T-cell (primary cell): ENCODE measurements around the gene ASB12. TPM values are rescaled to one million over a fixed set of nuclear protein-coding genes. Genes with fewer than 3 reads are reported as not detected.

ENCODE experiments used
- ATAC-seq, 4 experiments: fragments of 200-7000 bp in 3 of 4; fragments of 150-1000 bp in 1 of 4; cut with Tn5 transposase; replicated peaks in 1 of 4; 1 replicate in 3 of 4; 2 replicates in 1 of 4; pipeline ENCODE4 v1.10.0; 2021; ENCODE audit warnings: moderate library complexity in 3 of 4, mild to moderate bottlenecking in 2 of 4, moderate number of reproducible peaks in 1 of 4
- CTCF ChIA-PET, 2 donors: fragments of 300-600 bp; sonication (Branson Sonifier 250); formaldehyde crosslinking; loops; one replicate each; lab custom pipeline; 2022; ENCODE audit warnings: antibody characterized with exemption in 2 of 2; lab: Charles Lee
- POLR2A ChIA-PET, 2 donors: fragments of 300-600 bp; sonication (Branson Sonifier 250); formaldehyde crosslinking; loops; one replicate each; lab custom pipeline; 2022; ENCODE audit warnings: antibody characterized with exemption in 2 of 2; lab: Charles Lee
- DNase-seq, 35 experiments: peaks; one replicate each; pipeline versions ENCODE4 v3.0.0 to v3.0.0-alpha.2; 2013 to 2023
- H3K27ac ChIP-seq: one replicate; pipeline ENCODE4 v1.5.1; 2013; ENCODE audit warnings: low read length
- H3K27me3 ChIP-seq, 2 experiments: replicated peaks in 1 of 2; 1 replicate in 1 of 2; 2 replicates in 1 of 2; pipeline versions ENCODE4 v1.6.1 to v1.7.0; 2013; ENCODE audit warnings: low read length in 1 of 2, mixed read lengths in 1 of 2; ENCODE audit not compliant: control insufficient read depth in 2 of 2, insufficient read depth in 2 of 2; ENCODE audit errors: extremely low read depth in 1 of 2
- H3K36me3 ChIP-seq, 2 donors: 1 replicate in 1 of 2; 2 replicates in 1 of 2; pipeline versions ENCODE4 v1.6.1 to v1.7.0; 2013; ENCODE audit warnings: low read length in 1 of 2; ENCODE audit not compliant: control insufficient read depth in 2 of 2, insufficient read depth in 1 of 2; ENCODE audit errors: extremely low read depth in 1 of 2
- H3K4me1 ChIP-seq, 2 experiments: 1 replicate in 1 of 2; 2 replicates in 1 of 2; pipeline versions ENCODE4 v1.6.1 to v1.7.0; 2013; ENCODE audit warnings: low read length in 2 of 2, mixed read lengths in 1 of 2; ENCODE audit not compliant: insufficient read depth in 2 of 2, control insufficient read depth in 1 of 2; ENCODE audit errors: extremely low read depth in 1 of 2
- H3K4me3 ChIP-seq, 2 donors: 1 replicate in 1 of 2; 2 replicates in 1 of 2; pipeline versions ENCODE4 v1.5.1 to v1.7.0; 2013; ENCODE audit warnings: mild to moderate bottlenecking in 2 of 2, low read length in 1 of 2, moderate library complexity in 1 of 2; ENCODE audit not compliant: control insufficient read depth in 1 of 2; ENCODE audit errors: extremely low read depth in 1 of 2
- H3K9me3 ChIP-seq: 2 replicates; pipeline ENCODE4 v1.7.0; 2013
- H3K27ac Mint-ChIP-seq, 2 donors: one replicate each; pipeline ENCODE4 v1.8.0; 2020 to 2021; ENCODE audit warnings: mild to moderate bottlenecking in 2 of 2, mixed read lengths in 2 of 2
- H3K27me3 Mint-ChIP-seq, 2 donors: one replicate each; pipeline ENCODE4 v1.8.0; 2021 to 2022; ENCODE audit warnings: mixed read lengths in 2 of 2
- H3K36me3 Mint-ChIP-seq: one replicate; pipeline ENCODE4 v1.8.0; 2021; ENCODE audit warnings: mixed read lengths
- H3K4me1 Mint-ChIP-seq, 3 donors: one replicate each; pipeline ENCODE4 v1.8.0; 2020 to 2022; ENCODE audit warnings: mixed read lengths in 3 of 3, mild to moderate bottlenecking in 1 of 3
- H3K4me3 Mint-ChIP-seq, 3 donors: one replicate each; pipeline ENCODE4 v1.8.0; 2020 to 2022; ENCODE audit warnings: mild to moderate bottlenecking in 3 of 3, mixed read lengths in 3 of 3, moderate library complexity in 3 of 3
- H3K9me3 Mint-ChIP-seq, 3 donors: one replicate each; pipeline ENCODE4 v1.8.0; 2020 to 2022; ENCODE audit warnings: mixed read lengths in 3 of 3
- WGBS: methylation state at CpG from one replicate; pipeline ENCODE4 v1.1.5; 2013; ENCODE audit warnings: missing lambda C conversion rate; ENCODE audit not compliant: insufficient coverage; 5-methylcytosine and 5-hydroxymethylcytosine counted together
- total RNA-seq, 35 experiments: library from RNA in 6 of 35; stranded (reverse) in 6 of 35; fragments of 120-200 nt in 1 of 35; gene quantifications; one replicate each; pipeline versions ENCODE4 v1.2.1 to v1.2.4 and lab custom pipeline; 2013 to 2026

The ASB12 gene
- total RNA-seq, 5 donors from 2014 or later (not counting 1 experiment from before 2014, with no cell fraction given) = 0.20 to 0.56 TPM; not detected in 3

DNA sequence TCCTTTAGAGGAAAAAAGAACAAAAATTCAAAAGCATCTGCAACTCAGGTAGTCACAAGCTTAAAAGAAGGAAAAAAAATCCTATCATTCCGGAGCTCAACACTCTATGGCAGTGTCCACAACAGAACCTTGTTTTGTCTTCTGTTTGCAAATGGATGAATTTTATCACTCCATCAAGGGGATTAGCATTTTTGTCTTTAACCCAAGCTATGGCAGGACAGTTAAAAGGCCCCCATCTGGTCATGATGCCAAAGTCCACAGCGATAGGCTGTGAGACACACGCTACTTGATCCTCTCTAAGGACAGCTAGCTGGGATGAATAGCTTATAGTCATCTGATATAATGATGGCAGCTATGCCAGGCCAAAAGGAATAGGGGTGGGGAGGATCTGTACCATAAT is 41.5 kb downstream of the ASB12 start:
- H3K4me1 Mint-ChIP-seq = no peaks in the 10 kb centered on the region
- ChIA-PET POLR2A (no interaction called here), CTCF (no interaction called here)
- Histone ChIP-seq H3K9me3 (no peaks in the 10 kb centered on the region), H3K27ac (no peak overlapping the region), H3K4me3 (no peak overlapping the region), H3K27me3 (no peaks in the 10 kb centered on the region), H3K36me3 (peaks cover 0 to 11% of the 10 kb centered on the region in 2 donors), H3K4me1 (no peaks in the 10 kb centered on the region)
- no peaks in the 10 kb centered on the region for H3K9me3 Mint-ChIP-seq
- no peaks in the 10 kb centered on the region for H3K27me3 Mint-ChIP-seq
- H3K36me3 Mint-ChIP-seq = peaks cover 33% of the 10 kb centered on the region
- ATAC-seq (no peak), DNase-seq (no peak)
- no CpG with 5 or more reads among the region's 3 CpGs for WGBS
- H3K27ac Mint-ChIP-seq = no peak overlapping the region
- no peak overlapping the region for H3K4me3 Mint-ChIP-seq

DNA sequence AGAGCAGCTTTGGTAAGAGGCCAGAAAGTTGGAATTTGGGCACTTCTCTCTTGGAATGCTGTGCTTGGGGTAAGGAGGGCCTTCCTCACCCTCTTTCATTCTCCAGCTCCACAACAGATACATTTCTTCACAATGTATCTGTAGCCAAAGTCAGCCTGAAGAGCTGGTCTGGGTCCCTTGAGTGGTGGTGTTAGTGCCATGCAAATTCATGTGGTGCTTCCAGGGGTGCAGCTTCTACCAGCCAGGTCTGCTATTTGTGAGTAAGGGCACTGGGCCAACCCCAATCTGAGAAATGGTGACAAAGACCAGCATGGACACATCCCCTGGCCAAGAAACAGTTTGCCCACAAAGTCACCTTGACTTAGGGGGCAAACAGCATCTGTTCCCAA is 42.7 kb downstream of the ASB12 start:
- H3K27ac Mint-ChIP-seq = no peak overlapping the region
- CTCF ChIA-PET = no interaction called here
- H3K36me3 Mint-ChIP-seq = peaks cover 26% of the 10 kb centered on the region
- no peak overlapping the region for H3K4me3 Mint-ChIP-seq
- H3K9me3 Mint-ChIP-seq = no peaks in the 10 kb centered on the region
- DNase-seq = no peak
- H3K4me1 ChIP-seq = no peaks in the 10 kb centered on the region
- H3K36me3 ChIP-seq = peaks cover 0 to 6% of the 10 kb centered on the region in 2 donors
- H3K4me1 Mint-ChIP-seq = no peaks in the 10 kb centered on the region
- no peak overlapping the region for H3K4me3 ChIP-seq
- H3K27me3 Mint-ChIP-seq = no peaks in the 10 kb centered on the region
- no peak for ATAC-seq
- no peak overlapping the region for H3K27ac ChIP-seq
- POLR2A ChIA-PET = no interaction called here
- H3K9me3 ChIP-seq = no peaks in the 10 kb centered on the region
- no peaks in the 10 kb centered on the region for H3K27me3 ChIP-seq

DNA sequence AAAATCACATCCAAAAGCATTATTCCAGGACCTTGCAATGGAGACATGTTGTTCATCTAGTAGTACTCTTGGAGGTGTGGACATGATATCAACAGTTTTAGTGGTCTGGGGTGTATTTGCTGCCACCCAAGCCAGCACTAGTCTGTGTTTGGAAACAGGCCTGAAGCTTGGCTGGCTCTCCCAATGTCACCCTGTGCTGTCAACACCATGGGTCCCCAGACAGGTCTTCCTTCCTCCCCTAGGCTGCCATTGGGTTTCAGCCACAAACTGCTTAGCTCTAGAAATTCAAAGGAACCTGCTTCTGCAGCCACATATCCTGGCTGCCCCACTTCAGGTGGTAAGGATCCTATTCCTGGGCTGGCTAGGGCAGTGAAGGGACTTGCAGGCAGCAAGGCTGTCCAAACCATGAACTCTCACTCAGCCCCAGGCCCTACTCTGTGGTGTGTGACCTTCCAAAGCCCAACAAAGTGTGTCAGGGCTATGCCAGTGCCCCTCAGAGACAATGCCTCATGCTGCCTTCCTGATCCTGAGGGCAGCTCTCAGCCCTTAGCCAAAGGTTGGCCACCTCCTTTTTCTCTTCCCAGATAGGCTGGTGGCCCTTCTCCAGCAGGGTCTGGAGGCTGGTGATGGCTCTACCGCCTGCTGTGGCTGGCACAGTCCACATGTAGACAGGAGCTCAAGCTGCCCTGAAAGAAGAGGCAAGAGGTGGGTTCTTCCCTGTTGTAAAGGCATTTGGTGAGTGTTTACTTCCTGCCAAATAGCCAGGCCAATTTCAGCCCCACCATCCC is 43.2 kb downstream of the ASB12 start:
- ATAC-seq (no peak), DNase-seq (no peak)
- no peak overlapping the region for H3K27ac ChIP-seq
- H3K4me3 Mint-ChIP-seq = no peak overlapping the region
- no peak overlapping the region for H3K4me3 ChIP-seq
- no peaks in the 10 kb centered on the region for H3K27me3 ChIP-seq
- no peaks in the 10 kb centered on the region for H3K9me3 Mint-ChIP-seq
- no peaks in the 10 kb centered on the region for H3K9me3 ChIP-seq
- H3K36me3 ChIP-seq = peaks cover 0 to under 1% of the 10 kb centered on the region in 2 donors
- no peak overlapping the region for H3K27ac Mint-ChIP-seq
- POLR2A ChIA-PET = no interaction called here
- CTCF ChIA-PET = no interaction called here
- WGBS = no CpG with 5 or more reads among the region's 1 CpG
- no peaks in the 10 kb centered on the region for H3K4me1 ChIP-seq
- H3K4me1 Mint-ChIP-seq = no peaks in the 10 kb centered on the region
- peaks cover 22% of the 10 kb centered on the region for H3K36me3 Mint-ChIP-seq
- no peaks in the 10 kb centered on the region for H3K27me3 Mint-ChIP-seq

DNA sequence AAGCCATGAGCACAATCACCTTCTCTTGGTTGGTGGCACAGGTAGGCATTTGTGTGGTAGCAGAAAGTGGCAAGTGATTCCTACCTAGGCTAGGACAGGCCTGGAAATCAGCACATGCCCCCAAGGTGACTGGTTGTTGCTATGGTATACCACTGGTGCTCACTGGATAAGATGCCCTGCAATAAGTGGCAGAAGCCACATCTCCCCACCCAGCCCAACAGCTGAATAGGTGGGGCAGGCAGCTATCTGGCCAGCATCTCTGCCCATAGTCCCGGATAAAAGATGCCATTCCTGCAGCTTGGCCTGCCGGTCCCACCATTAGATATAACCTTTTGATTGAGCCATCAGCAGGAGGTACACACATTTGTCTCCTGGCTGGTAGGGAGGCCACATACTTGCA is 46.0 kb downstream of the ASB12 start:
- Mint-ChIP-seq H3K27ac (no peak overlapping the region), H3K4me3 (no peak overlapping the region), H3K9me3 (no peaks in the 10 kb centered on the region), H3K4me1 (no peaks in the 10 kb centered on the region), H3K36me3 (no peaks in the 10 kb centered on the region), H3K27me3 (no peaks in the 10 kb centered on the region)
- CTCF ChIA-PET = no interaction called here
- POLR2A ChIA-PET = no interaction called here
- Histone ChIP-seq H3K4me1 (no peaks in the 10 kb centered on the region), H3K27me3 (no peaks in the 10 kb centered on the region), H3K36me3 (no peaks in the 10 kb centered on the region), H3K27ac (no peak overlapping the region), H3K9me3 (no peaks in the 10 kb centered on the region), H3K4me3 (no peak overlapping the region)
- ATAC-seq = no peak
- no CpG with 5 or more reads among the region's 2 CpGs for WGBS
- no peak for DNase-seq

DNA sequence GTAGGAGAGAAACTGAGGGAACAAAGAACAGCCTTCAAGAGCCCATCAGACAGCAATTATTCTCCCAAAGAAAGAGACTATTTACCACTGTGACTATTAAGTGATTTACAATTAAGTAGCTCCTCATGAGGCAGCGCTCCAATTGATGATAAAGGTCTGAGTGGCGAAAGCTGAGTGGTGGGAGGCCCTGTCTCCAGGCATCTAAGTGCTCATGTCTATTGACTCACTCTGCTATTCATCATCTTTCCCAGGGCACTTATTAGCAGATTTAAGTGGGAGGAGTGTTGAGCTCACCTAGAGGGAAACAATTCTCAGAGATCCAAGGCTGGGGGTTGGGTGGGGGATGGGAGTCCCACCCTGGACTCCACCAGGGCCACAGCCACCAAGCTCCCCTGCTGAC is 48.2 kb downstream of the ASB12 start:
- ATAC-seq = no peak
- H3K4me1 Mint-ChIP-seq = no peaks in the 10 kb centered on the region
- no peak overlapping the region for H3K4me3 Mint-ChIP-seq
- peaks cover 5% of the 10 kb centered on the region for H3K36me3 Mint-ChIP-seq
- Histone ChIP-seq H3K36me3 (no peaks in the 10 kb centered on the region), H3K27ac (no peak overlapping the region), H3K9me3 (no peaks in the 10 kb centered on the region), H3K4me3 (no peak overlapping the region), H3K4me1 (no peaks in the 10 kb centered on the region), H3K27me3 (no peaks in the 10 kb centered on the region)
- no CpG with 5 or more reads among the region's 2 CpGs for WGBS
- no peaks in the 10 kb centered on the region for H3K27me3 Mint-ChIP-seq
- ChIA-PET POLR2A (no interaction called here), CTCF (interaction anchor here (0.5 to 0.6 kb wide), 2 partner anchors 33 to 422 kb away, joined by 3 to 4 read pairs; no protein-coding TSS in a partner anchor)
- H3K9me3 Mint-ChIP-seq = no peaks in the 10 kb centered on the region
- DNase-seq = no peak
- H3K27ac Mint-ChIP-seq = no peak overlapping the region

DNA sequence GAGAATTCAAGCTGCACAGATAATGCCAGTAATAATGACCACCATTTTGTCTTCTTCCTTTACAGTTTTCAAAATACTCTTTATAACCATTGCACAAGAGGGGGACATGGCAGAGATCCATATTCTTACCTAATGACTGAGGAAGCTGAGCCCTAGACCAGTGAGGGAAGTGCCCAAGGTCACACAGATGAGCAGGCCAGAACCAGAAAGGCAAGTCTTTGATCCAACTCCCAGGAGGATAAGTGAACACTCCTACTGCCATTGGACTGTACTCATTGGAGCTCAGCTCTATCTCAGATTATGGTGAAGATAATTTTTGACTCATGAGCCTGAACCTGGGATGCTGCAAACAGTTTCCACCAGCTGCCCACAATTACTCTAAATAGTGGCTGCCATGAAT is 53.5 kb downstream of the ASB12 start:
- DNase-seq = no peak
- ATAC-seq = no peak
- Histone ChIP-seq H3K9me3 (no peaks in the 10 kb centered on the region), H3K4me1 (no peaks in the 10 kb centered on the region), H3K27ac (no peak overlapping the region), H3K27me3 (no peaks in the 10 kb centered on the region), H3K4me3 (no peak overlapping the region), H3K36me3 (no peaks in the 10 kb centered on the region)
- Mint-ChIP-seq H3K4me1 (no peaks in the 10 kb centered on the region), H3K27ac (no peak overlapping the region), H3K4me3 (no peak overlapping the region), H3K27me3 (peaks cover 0 to 4% of the 10 kb centered on the region in 2 donors), H3K9me3 (no peaks in the 10 kb centered on the region), H3K36me3 (peaks cover 5% of the 10 kb centered on the region)
- CTCF ChIA-PET = no interaction called here
- POLR2A ChIA-PET = no interaction called here
